ENCODE data around the gene C4orf51. TPM values are rescaled to one million over a fixed set of nuclear protein-coding genes. Genes with fewer than 3 reads are reported as not detected.

C4orf51 gene
- total RNA-seq, 1 donor from 2014 or later, result not detected

DNA sequence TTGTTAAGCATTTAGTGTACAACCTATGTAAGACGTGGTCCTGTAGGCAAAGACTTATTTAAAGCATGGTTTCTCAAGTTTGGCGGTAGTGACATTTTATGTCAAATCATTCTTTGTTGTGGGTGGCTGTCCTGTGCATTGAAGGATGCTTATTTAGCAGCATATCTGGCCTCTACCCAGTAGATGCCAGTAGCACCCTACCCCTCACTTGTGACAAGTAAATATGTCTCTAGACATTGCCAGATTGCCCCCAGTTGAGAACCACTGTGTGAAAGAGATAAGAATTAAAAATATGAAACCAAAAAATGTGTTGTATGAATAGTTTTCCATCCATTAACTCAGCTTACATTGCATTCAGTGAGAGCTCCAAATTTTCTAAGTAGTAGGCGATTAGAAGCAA, 35.2 kb upstream of the C4orf51 start:
- Histone ChIP-seq H3K27ac (no peak overlapping the region), H3K9me3 (no peaks in the 10 kb centered on the region), H3K4me3 (no peak overlapping the region), H3K27me3 (ENCODE audit: low read depth) (no peaks in the 10 kb centered on the region), H3K4me1 (no peaks in the 10 kb centered on the region), H3K36me3 (peaks cover 34% of the 10 kb centered on the region)
- intact Hi-C loops (cut with DNase I), result no loop called here
- TF ChIP-seq, protein P1, sequence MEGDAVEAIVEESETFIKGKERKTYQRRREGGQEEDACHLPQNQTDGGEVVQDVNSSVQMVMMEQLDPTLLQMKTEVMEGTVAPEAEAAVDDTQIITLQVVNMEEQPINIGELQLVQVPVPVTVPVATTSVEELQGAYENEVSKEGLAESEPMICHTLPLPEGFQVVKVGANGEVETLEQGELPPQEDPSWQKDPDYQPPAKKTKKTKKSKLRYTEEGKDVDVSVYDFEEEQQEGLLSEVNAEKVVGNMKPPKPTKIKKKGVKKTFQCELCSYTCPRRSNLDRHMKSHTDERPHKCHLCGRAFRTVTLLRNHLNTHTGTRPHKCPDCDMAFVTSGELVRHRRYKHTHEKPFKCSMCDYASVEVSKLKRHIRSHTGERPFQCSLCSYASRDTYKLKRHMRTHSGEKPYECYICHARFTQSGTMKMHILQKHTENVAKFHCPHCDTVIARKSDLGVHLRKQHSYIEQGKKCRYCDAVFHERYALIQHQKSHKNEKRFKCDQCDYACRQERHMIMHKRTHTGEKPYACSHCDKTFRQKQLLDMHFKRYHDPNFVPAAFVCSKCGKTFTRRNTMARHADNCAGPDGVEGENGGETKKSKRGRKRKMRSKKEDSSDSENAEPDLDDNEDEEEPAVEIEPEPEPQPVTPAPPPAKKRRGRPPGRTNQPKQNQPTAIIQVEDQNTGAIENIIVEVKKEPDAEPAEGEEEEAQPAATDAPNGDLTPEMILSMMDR (IDR thresholded peaks at IDR 0.05), result no peak
- ATAC-seq (no peak), DNase-seq (no peak)

DNA sequence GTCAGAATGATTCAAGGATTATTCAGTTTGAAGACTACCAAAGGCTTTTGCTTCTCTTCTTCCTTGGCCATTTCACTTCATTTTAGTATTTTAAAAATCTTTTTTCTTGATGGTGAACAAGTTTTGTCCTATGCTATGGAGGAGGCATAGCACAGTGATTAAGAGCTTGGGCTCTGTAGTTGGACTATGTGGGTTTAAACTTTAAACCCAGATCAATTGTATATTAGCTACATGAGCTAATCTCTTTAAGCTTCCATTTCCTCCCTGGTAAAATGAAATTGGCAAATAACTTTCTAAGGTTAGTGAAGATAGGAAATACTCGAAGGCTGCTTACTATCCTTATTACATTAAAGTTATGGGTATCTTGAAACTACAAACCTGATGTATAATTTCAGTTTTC, 23.8 kb upstream of the C4orf51 start:
- intact Hi-C loops (cut with DNase I), result no loop called here
- H3K9me3 ChIP-seq, result no peaks in the 10 kb centered on the region
- no peaks in the 10 kb centered on the region for H3K27me3 ChIP-seq (ENCODE audit: low read depth)
- no peak overlapping the region for H3K27ac ChIP-seq
- H3K4me1 ChIP-seq, result no peaks in the 10 kb centered on the region
- TF ChIP-seq, protein P1 (IDR thresholded peaks at IDR 0.05), result no peak
- DNase-seq, result no peak
- H3K36me3 ChIP-seq, result peaks cover 37% of the 10 kb centered on the region
- H3K4me3 ChIP-seq, result no peak overlapping the region
- ATAC-seq, result no peak

DNA sequence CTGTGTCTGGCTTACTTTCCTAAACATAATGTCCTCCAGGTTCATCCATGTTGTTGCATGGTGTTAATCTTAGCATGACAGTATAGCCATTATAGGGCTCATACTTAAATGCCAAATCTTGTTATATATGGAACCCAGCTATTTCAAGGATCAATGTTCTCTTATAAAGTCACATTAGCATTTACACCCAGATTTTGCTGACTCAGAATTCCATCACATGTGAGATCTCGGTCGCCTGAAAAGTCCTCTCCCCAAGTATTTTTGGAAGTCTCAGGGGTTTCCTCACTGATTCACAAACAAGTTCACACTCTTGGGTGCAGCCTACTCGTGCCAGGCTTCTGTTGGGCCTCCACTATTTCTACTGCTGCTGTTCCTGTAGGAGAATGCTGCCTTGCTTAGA, 19.9 kb upstream of the C4orf51 start:
- peaks cover 11% of the 10 kb centered on the region for H3K36me3 ChIP-seq

DNA sequence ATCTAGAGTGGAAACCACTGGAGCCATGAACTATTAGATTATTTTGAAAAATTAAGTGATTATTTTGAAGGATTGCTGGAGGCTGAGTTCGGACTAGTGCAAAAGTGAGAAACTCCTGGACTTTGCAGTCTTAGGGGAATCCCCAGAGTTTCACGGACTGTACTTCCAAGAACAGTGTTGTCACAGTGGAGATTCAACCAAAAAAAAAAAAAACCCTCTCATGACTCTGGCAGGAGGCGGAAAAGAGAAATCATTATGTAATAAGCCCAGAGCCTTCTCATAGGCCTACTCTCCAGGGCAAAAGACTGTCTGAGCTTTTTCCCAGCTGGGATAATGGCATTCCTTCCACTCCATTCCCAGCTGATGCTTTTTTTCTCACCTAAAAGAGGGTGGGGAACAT, 16.8 kb upstream of the C4orf51 start:
- intact Hi-C loops (cut with DNase I), result no loop called here
- H3K36me3 ChIP-seq, result no peaks in the 10 kb centered on the region
- H3K4me3 ChIP-seq, result no peak overlapping the region
- DNase-seq (no peak), ATAC-seq (peak; percentile 69 to 91)
- no peaks in the 10 kb centered on the region for H3K9me3 ChIP-seq
- no peak overlapping the region for H3K27ac ChIP-seq
- TF ChIP-seq, protein P1 (IDR thresholded peaks at IDR 0.05), result no peak
- H3K27me3 ChIP-seq (ENCODE audit: low read depth), result no peaks in the 10 kb centered on the region
- no peaks in the 10 kb centered on the region for H3K4me1 ChIP-seq

More for the DNA sequence above, 19.9 kb upstream of the C4orf51 start:
- intact Hi-C loops (cut with DNase I), result no loop called here
- DNase-seq, result no peak
- Histone ChIP-seq H3K27ac (no peak overlapping the region), H3K27me3 (ENCODE audit: low read depth) (no peaks in the 10 kb centered on the region), H3K4me1 (no peaks in the 10 kb centered on the region), H3K9me3 (no peaks in the 10 kb centered on the region), H3K4me3 (no peak overlapping the region)
- no peak for ATAC-seq
- TF ChIP-seq, protein P1 (IDR thresholded peaks at IDR 0.05), result no peak

DNA sequence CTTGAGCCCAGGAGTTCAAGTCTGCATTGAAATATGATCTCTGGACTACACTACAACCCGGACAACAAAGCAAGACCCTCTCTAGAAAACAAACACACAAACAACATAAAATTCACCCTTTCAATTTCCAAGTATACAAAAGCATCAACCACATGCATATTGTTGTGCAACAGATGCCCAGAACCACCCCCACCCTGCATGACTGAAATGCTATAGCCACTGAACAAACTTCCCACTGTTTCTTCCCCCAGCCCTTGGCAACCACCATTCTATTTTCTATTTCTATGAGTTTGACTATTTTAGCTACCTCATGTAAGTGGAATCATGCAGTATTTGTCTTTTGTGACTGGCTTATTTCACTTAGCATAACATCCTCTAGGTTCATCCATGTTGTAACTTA, 14.2 kb upstream of the C4orf51 start:
- Histone ChIP-seq H3K4me3 (no peak overlapping the region), H3K36me3 (no peaks in the 10 kb centered on the region), H3K4me1 (no peaks in the 10 kb centered on the region), H3K9me3 (no peaks in the 10 kb centered on the region), H3K27me3 (ENCODE audit: low read depth) (no peaks in the 10 kb centered on the region), H3K27ac (no peak overlapping the region)
- ATAC-seq, result no peak
- intact Hi-C loops (cut with DNase I), result no loop called here
- TF ChIP-seq, protein P1 (IDR thresholded peaks at IDR 0.05), result no peak
- no peak for DNase-seq

DNA sequence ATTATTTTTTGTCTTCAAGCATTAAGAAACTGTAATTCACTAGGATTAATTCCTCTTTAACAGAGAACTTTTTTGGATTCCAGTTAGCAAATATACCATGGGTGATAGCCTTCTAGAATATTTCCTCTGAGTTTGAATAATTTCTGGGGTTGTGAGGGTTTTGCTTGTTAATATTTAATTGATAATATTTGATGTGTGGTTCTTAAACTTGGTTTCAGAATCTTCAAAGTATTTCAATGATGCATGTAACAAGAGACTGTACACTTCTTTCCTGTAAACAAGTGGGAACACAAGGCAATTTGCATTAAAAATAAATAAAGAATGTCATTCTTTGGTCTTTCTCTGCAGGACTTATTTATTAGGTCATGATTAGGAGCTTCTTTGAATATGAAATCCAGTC, 9.5 kb upstream of the C4orf51 start:
- intact Hi-C loops (cut with DNase I), result no loop called here
- H3K27ac ChIP-seq, result no peak overlapping the region
- no peaks in the 10 kb centered on the region for H3K27me3 ChIP-seq (ENCODE audit: low read depth)
- H3K36me3 ChIP-seq, result no peaks in the 10 kb centered on the region
- no peaks in the 10 kb centered on the region for H3K4me1 ChIP-seq
- no peak overlapping the region for H3K4me3 ChIP-seq
- H3K9me3 ChIP-seq, result no peaks in the 10 kb centered on the region
- ATAC-seq (no peak), DNase-seq (no peak)
- TF ChIP-seq, protein P1 (IDR thresholded peaks at IDR 0.05), result no peak
